T-helper 2 cell treated with Interferon-gamma antibody and Interleukin-4, amounts not matched to agents 5 μg/mL and 100 μg/mL, for 36 hours (primary cell): ENCODE measurements around the gene CCDC30.

Experiments used
- DNase-seq: peaks from one replicate; pipeline ENCODE4 v3.0.0; 2021; ENCODE audit warnings: low spot score
- H3K27ac Mint-ChIP-seq: one replicate; pipeline ENCODE4 v1.8.0; 2021; ENCODE audit warnings: mild to moderate bottlenecking, mixed read lengths
- H3K27me3 Mint-ChIP-seq: one replicate; pipeline ENCODE4 v1.8.0; 2021; ENCODE audit warnings: low read depth, mixed read lengths
- H3K36me3 Mint-ChIP-seq: one replicate; pipeline ENCODE4 v1.8.0; 2021; ENCODE audit warnings: low read depth, mixed read lengths
- H3K4me1 Mint-ChIP-seq: one replicate; pipeline ENCODE4 v1.8.0; 2021; ENCODE audit warnings: low read depth, mixed read lengths
- H3K4me3 Mint-ChIP-seq: one replicate; pipeline ENCODE4 v1.8.0; 2022; ENCODE audit warnings: mild to moderate bottlenecking, moderate library complexity, mixed read lengths
- H3K9me3 Mint-ChIP-seq: one replicate; pipeline ENCODE4 v1.8.0; 2021; ENCODE audit warnings: mixed read lengths

Gene CCDC30

DNA sequence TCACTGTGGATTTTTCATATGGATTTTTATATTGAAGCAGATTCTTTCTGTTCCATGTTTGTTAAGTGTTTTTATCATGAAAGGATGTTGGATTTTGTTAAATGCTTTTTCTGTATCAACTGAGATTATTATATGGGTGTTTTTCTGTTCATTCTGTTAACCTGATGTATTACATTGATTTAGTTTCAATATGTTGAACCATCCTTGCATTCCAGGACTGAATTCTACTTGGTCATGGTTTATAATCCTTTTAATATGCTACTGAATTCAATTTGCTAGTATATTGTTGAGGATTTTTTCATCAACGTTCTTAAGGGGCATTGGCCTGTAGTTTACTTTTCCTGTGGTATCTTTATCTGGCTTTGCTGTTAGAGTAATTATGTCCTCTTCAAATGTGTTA lies 55.8 kb downstream of the CCDC30 start:
- Mint-ChIP-seq H3K4me1 (no peaks in the 10 kb centered on the region), H3K4me3 (no peak overlapping the region), H3K27ac (no peak overlapping the region), H3K27me3 (peaks cover 4% of the 10 kb centered on the region), H3K36me3 (peaks cover 11% of the 10 kb centered on the region), H3K9me3 (peaks cover 38% of the 10 kb centered on the region)
- DNase-seq = no peak

- H3K36me3 Mint-ChIP-seq = peaks cover 9% of the 10 kb centered on the region
- H3K27ac Mint-ChIP-seq = no peak overlapping the region
These were observed 60.1 kb downstream of the CCDC30 start for GRCh38 chr1:42523171-42523570.

GRCh38 chr1:42524330-42524729 lies 61.2 kb downstream of the CCDC30 start:
- H3K4me3 Mint-ChIP-seq = no peak overlapping the region
- peaks cover 11% of the 10 kb centered on the region for H3K4me1 Mint-ChIP-seq
- H3K36me3 Mint-ChIP-seq = peaks cover 9% of the 10 kb centered on the region
- H3K27me3 Mint-ChIP-seq = peaks cover 13% of the 10 kb centered on the region
- H3K9me3 Mint-ChIP-seq = peaks cover 25% of the 10 kb centered on the region
- H3K27ac Mint-ChIP-seq = no peak overlapping the region
- DNase-seq = no peak

More at GRCh38 chr1:42523171-42523570, 60.1 kb downstream of the CCDC30 start:
- peaks cover 13% of the 10 kb centered on the region for H3K27me3 Mint-ChIP-seq
- peaks cover 7% of the 10 kb centered on the region for H3K4me1 Mint-ChIP-seq
- no peak for DNase-seq
- no peak overlapping the region for H3K4me3 Mint-ChIP-seq
- H3K9me3 Mint-ChIP-seq = peaks cover 34% of the 10 kb centered on the region

DNA sequence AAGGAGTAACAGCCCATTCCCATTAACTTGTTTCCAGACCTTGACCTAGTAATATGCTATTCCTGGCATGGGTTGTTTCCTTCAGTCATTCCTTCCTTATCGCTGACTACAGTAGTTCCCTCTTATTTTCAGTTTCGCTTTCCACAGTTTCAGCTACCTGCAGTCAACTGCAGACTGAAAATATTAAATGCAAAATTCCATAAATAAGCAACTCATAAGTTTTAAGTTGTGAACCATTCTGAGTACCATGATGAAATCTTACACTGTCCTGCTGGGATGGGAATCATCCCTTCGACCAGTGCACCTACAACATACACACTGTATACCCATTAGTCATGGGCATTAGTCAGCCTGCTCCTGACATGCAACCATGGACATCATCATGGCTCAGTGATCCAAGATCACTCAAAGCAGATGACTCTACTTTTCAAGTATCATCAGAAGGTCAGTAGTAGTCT lies 66.7 kb downstream of the CCDC30 start:
- Mint-ChIP-seq H3K4me3 (peak overlapping the region; percentile 73), H3K36me3 (peaks cover 3% of the 10 kb centered on the region), H3K27ac (peak overlapping the region; percentile 47), H3K27me3 (peaks cover 9% of the 10 kb centered on the region), H3K4me1 (peaks cover 20% of the 10 kb centered on the region), H3K9me3 (no peaks in the 10 kb centered on the region)
- no peak for DNase-seq

- H3K9me3 Mint-ChIP-seq = no peaks in the 10 kb centered on the region
- peaks cover 3% of the 10 kb centered on the region for H3K36me3 Mint-ChIP-seq
- peaks cover 20% of the 10 kb centered on the region for H3K4me1 Mint-ChIP-seq
- no peak for DNase-seq
- no peak overlapping the region for H3K27ac Mint-ChIP-seq
- peaks cover 4% of the 10 kb centered on the region for H3K27me3 Mint-ChIP-seq
- no peak overlapping the region for H3K4me3 Mint-ChIP-seq
These were observed 68.0 kb downstream of the CCDC30 start for GRCh38 chr1:42531043-42531442.

- H3K9me3 Mint-ChIP-seq = no peaks in the 10 kb centered on the region
- H3K27me3 Mint-ChIP-seq = no peaks in the 10 kb centered on the region
- DNase-seq = no peak
- H3K27ac Mint-ChIP-seq = no peak overlapping the region
- peaks cover 3% of the 10 kb centered on the region for H3K36me3 Mint-ChIP-seq
- peaks cover 12% of the 10 kb centered on the region for H3K4me1 Mint-ChIP-seq
- no peak overlapping the region for H3K4me3 Mint-ChIP-seq
These were observed 70.2 kb downstream of the CCDC30 start for GRCh38 chr1:42533101-42533863.

GRCh38 chr1:42541104-42541503 lies 78.0 kb downstream of the CCDC30 start:
- Mint-ChIP-seq H3K27ac (no peak overlapping the region), H3K9me3 (no peaks in the 10 kb centered on the region), H3K4me1 (no peaks in the 10 kb centered on the region), H3K36me3 (no peaks in the 10 kb centered on the region), H3K27me3 (no peaks in the 10 kb centered on the region), H3K4me3 (no peak overlapping the region)
- no peak for DNase-seq

DNA sequence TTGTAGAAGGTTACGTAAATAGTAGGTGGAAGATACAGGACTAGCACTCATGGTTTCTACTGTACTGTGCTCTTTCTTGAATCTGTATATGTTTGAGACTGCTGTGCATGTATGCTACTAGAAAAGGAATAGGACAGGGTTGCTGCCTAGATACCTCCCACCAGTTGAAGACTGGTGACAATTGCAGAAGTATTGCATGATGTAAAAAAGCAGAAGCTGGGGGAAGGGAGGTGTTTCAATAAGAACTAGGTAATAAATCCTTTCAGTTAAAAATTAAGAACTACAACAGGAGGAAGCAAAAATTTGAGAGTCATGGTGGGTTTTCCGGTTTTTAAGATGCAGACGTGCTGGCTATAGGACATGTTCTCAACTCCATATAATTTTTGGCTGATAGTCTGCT lies 88.1 kb downstream of the CCDC30 start:
- no peak for DNase-seq
- Mint-ChIP-seq H3K27ac (no peak overlapping the region), H3K27me3 (peaks cover 4% of the 10 kb centered on the region), H3K36me3 (no peaks in the 10 kb centered on the region), H3K4me3 (no peak overlapping the region), H3K4me1 (no peaks in the 10 kb centered on the region), H3K9me3 (no peaks in the 10 kb centered on the region)

DNA sequence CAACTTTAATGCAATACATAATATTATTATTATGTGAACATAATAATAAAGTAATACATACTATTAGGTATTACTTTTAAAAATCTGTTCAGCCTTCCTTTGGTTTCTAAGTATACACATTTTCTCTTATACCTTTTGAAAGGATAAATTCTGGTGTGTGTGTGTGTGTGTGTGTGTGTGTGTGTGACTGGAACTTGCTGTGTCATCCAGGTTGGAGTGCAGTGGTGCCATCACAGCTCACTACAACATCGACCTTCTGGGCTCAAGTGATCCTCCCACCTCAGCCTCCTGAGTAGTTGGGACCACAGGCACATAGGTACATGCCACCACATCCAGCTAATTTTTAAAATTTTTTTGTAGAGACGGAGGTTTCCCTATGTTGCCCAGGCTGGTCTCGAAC lies 88.5 kb downstream of the CCDC30 start:
- H3K36me3 Mint-ChIP-seq = no peaks in the 10 kb centered on the region
- no peak for DNase-seq
- H3K4me1 Mint-ChIP-seq = no peaks in the 10 kb centered on the region
- H3K9me3 Mint-ChIP-seq = no peaks in the 10 kb centered on the region
- H3K4me3 Mint-ChIP-seq = no peak overlapping the region
- H3K27me3 Mint-ChIP-seq = peaks cover 4% of the 10 kb centered on the region
- no peak overlapping the region for H3K27ac Mint-ChIP-seq

DNA sequence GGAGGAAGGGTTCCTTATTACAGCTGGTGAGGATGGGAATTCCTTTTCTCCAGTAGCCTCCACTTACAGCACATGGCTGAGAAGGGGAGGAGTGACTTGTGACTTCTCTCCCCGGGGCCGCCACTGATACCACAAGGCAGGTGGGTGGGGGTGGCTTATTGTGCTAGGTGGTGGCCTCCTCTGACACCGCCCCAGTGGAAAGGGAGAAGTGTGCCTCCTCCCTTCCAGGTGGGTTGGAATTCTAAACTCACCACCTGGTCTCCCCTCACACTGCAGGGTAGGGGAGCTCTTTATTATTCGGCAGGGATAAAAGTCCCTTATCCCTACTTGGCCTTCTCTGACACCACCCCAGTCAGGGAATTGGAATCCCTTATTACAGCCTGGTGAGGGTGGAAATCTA lies 89.5 kb downstream of the CCDC30 start:
- Mint-ChIP-seq H3K36me3 (no peaks in the 10 kb centered on the region), H3K4me1 (no peaks in the 10 kb centered on the region), H3K9me3 (no peaks in the 10 kb centered on the region), H3K4me3 (no peak overlapping the region), H3K27me3 (peaks cover 4% of the 10 kb centered on the region), H3K27ac (no peak overlapping the region)
- DNase-seq = no peak

GRCh38 chr1:42557230-42557851 lies 94.3 kb downstream of the CCDC30 start:
- no peak overlapping the region for H3K4me3 Mint-ChIP-seq
- H3K27me3 Mint-ChIP-seq = peaks cover 10% of the 10 kb centered on the region
- H3K9me3 Mint-ChIP-seq = no peaks in the 10 kb centered on the region
- no peaks in the 10 kb centered on the region for H3K36me3 Mint-ChIP-seq
- H3K27ac Mint-ChIP-seq = no peak overlapping the region
- no peak for DNase-seq
- H3K4me1 Mint-ChIP-seq = no peaks in the 10 kb centered on the region

GRCh38 chr1:42567038-42567437 lies 104.0 kb downstream of the CCDC30 start:
- no peaks in the 10 kb centered on the region for H3K4me1 Mint-ChIP-seq
- no peaks in the 10 kb centered on the region for H3K36me3 Mint-ChIP-seq
- H3K27ac Mint-ChIP-seq = no peak overlapping the region
- peaks cover 4% of the 10 kb centered on the region for H3K27me3 Mint-ChIP-seq
- no peak overlapping the region for H3K4me3 Mint-ChIP-seq
- no peaks in the 10 kb centered on the region for H3K9me3 Mint-ChIP-seq
- no peak for DNase-seq

DNA sequence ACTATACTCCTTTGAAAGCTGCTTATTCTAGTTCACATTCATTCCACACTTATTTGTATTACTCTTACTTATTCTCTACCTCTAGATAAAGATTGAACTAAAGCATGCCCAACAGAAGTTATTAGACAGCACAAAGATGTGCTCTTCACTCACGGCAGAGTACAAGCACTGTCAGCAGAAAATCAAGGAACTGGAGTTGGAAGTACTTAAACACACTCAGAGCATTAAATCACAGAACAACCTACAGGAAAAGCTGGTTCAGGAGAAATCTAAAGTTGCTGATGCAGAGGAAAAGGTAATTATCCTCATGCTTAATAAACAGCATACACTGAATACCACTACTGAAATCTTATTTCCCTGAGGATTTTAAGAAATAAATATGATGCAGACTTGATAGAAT lies 113.8 kb downstream of the CCDC30 start:
- Mint-ChIP-seq H3K27ac (no peak overlapping the region), H3K4me3 (no peak overlapping the region), H3K27me3 (peaks cover 3% of the 10 kb centered on the region), H3K4me1 (no peaks in the 10 kb centered on the region), H3K36me3 (no peaks in the 10 kb centered on the region), H3K9me3 (no peaks in the 10 kb centered on the region)
- no peak for DNase-seq

DNA sequence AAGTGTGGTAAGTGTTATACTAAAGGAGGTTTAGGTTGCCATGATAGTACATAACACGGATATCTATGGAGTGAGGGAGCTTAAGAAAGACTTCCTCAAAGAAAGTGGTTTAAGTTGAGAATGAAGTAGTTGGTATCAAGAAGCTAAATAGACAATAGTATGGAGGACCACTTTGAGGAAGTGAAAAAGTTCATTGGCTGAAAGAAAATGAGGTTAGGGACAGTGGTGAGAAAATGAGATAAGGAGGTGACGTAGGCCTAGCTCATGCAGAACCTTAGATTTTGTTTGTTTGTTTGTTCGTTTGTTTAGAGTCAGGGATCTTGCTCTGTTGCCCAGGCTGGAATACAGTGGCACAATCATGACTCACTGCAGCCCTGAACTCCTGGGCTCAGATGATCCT lies 122.9 kb downstream of the CCDC30 start:
- peaks cover 32% of the 10 kb centered on the region for H3K9me3 Mint-ChIP-seq
- H3K4me1 Mint-ChIP-seq = no peaks in the 10 kb centered on the region
- no peaks in the 10 kb centered on the region for H3K27me3 Mint-ChIP-seq
- H3K36me3 Mint-ChIP-seq = peaks cover 3% of the 10 kb centered on the region
- DNase-seq = no peak
- H3K4me3 Mint-ChIP-seq = no peak overlapping the region
- H3K27ac Mint-ChIP-seq = no peak overlapping the region
